SIG-M5 treated with dmso at 0.1 percent for 504 hours (cell line): Measurements from ENCODE around the gene COL16A1.

ENCODE experiments used
- DNase-seq: peaks from one replicate; lab custom pipeline; 2025; ENCODE audit not compliant: unreplicated experiment; lab: John Stamatoyannopoulos, UW

COL16A1 gene

GRCh38 chr1:31688233-31688918 lies 15.4 kb downstream of the COL16A1 start:
- no peak for DNase-seq

- DNase-seq, result no peak
Measured at GRCh38 chr1:31687601-31688000, 16.2 kb downstream of the COL16A1 start.

GRCh38 chr1:31685795-31686194 lies 18.0 kb downstream of the COL16A1 start:
- DNase-seq, result no peak

GRCh38 chr1:31683997-31684396 lies 19.8 kb downstream of the COL16A1 start:
- no peak for DNase-seq

GRCh38 chr1:31681415-31681814 lies 22.4 kb downstream of the COL16A1 start:
- DNase-seq, result no peak

GRCh38 chr1:31679676-31680230 lies 24.1 kb downstream of the COL16A1 start:
- no peak for DNase-seq

- DNase-seq, result no peak
Measured at GRCh38 chr1:31679091-31679490, 24.7 kb downstream of the COL16A1 start.

GRCh38 chr1:31678681-31679080 lies 25.1 kb downstream of the COL16A1 start:
- no peak for DNase-seq

- DNase-seq, result no peak
Measured at GRCh38 chr1:31677949-31678348, 25.9 kb downstream of the COL16A1 start.

- no peak for DNase-seq
Measured at GRCh38 chr1:31677401-31677800, 26.4 kb downstream of the COL16A1 start.

GRCh38 chr1:31675756-31676155 lies 28.1 kb downstream of the COL16A1 start:
- no peak for DNase-seq

GRCh38 chr1:31675161-31675560 lies 28.7 kb downstream of the COL16A1 start:
- no peak for DNase-seq

- no peak for DNase-seq
Measured at GRCh38 chr1:31674626-31675025, 29.2 kb downstream of the COL16A1 start.

GRCh38 chr1:31673433-31673832 lies 30.4 kb downstream of the COL16A1 start:
- DNase-seq, result no peak

GRCh38 chr1:31672986-31673385 lies 30.8 kb downstream of the COL16A1 start:
- no peak for DNase-seq

GRCh38 chr1:31671561-31672201 lies 32.1 kb downstream of the COL16A1 start:
- DNase-seq, result no peak

- no peak for DNase-seq
Measured at GRCh38 chr1:31671147-31671546, 32.7 kb downstream of the COL16A1 start.

GRCh38 chr1:31670593-31670964 lies 33.2 kb downstream of the COL16A1 start:
- DNase-seq, result no peak

- peak; percentile 60 for DNase-seq
Measured at GRCh38 chr1:31669786-31670592, 33.8 kb downstream of the COL16A1 start.

- no peak for DNase-seq
Measured at GRCh38 chr1:31669433-31669785, 34.4 kb downstream of the COL16A1 start.

GRCh38 chr1:31668303-31668883 lies 35.4 kb downstream of the COL16A1 start:
- no peak for DNase-seq
